ENCODE results near the gene KCNIP1.

KCNIP1 gene

DNA sequence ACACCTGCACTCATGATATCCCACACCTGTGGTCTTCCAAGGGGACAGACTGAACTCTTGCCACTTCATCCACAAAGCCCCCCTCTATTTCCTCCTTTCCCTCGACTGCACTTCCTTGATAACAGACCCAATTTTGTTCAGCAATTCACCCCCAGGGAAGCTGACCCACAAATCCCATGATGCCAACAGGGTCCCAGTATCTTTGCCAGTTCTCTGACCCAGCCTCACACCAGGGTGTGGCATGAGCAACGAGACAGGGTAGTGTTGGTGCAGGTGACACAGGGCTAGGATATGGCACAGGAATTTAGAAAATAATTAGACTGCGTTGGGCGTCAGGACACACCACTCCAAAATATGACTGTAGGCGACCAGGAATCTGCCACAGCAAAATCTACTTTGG lies 30.2 kb upstream of the KCNIP1 start:
- H4K20me1 ChIP-seq (ENCODE audit: insufficient read depth, low read length, poor library complexity, severe bottlenecking) = no peaks in the 10 kb centered on the region
- H3K9me3 ChIP-seq (ENCODE audit: insufficient read depth, low read depth, low read length) = no peaks in the 10 kb centered on the region
- H2AFZ ChIP-seq (ENCODE audit: low read length) = no peak overlapping the region
- H3K79me2 ChIP-seq (ENCODE audit: insufficient read depth, low read length) = no peaks in the 10 kb centered on the region
- H3K9ac ChIP-seq (ENCODE audit: low read depth, low read length, poor library complexity, severe bottlenecking) = no peak overlapping the region
- H3K36me3 ChIP-seq (ENCODE audit: insufficient read depth, low read length) = no peaks in the 10 kb centered on the region
- no peak for TF ChIP-seq EZH2phosphoT487 (IDR thresholded peaks at IDR 0.05; ENCODE audit: borderline replicate concordance)
- TF ChIP-seq, protein P1, sequence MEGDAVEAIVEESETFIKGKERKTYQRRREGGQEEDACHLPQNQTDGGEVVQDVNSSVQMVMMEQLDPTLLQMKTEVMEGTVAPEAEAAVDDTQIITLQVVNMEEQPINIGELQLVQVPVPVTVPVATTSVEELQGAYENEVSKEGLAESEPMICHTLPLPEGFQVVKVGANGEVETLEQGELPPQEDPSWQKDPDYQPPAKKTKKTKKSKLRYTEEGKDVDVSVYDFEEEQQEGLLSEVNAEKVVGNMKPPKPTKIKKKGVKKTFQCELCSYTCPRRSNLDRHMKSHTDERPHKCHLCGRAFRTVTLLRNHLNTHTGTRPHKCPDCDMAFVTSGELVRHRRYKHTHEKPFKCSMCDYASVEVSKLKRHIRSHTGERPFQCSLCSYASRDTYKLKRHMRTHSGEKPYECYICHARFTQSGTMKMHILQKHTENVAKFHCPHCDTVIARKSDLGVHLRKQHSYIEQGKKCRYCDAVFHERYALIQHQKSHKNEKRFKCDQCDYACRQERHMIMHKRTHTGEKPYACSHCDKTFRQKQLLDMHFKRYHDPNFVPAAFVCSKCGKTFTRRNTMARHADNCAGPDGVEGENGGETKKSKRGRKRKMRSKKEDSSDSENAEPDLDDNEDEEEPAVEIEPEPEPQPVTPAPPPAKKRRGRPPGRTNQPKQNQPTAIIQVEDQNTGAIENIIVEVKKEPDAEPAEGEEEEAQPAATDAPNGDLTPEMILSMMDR (conservative IDR thresholded peaks at IDR 0.05; ENCODE audit: low read length) = no peak
- no peaks in the 10 kb centered on the region for H3K27me3 ChIP-seq (ENCODE audit: insufficient read depth, low read length, poor library complexity, severe bottlenecking)
- H3F3A ChIP-seq (ENCODE audit: low read depth) = no peaks in the 10 kb centered on the region
- no peak overlapping the region for H3K4me3 ChIP-seq (ENCODE audit: low read length, poor library complexity, severe bottlenecking)
- no peaks in the 10 kb centered on the region for H3K4me1 ChIP-seq (ENCODE audit: insufficient read depth, low read length, poor library complexity, severe bottlenecking)
- no peaks in the 10 kb centered on the region for H3K9me2 ChIP-seq (replicated peaks; ENCODE audit: low read depth, low read length)
- H3K4me2 ChIP-seq (ENCODE audit: low read depth, low read length, poor library complexity, severe bottlenecking) = no peak overlapping the region

DNA sequence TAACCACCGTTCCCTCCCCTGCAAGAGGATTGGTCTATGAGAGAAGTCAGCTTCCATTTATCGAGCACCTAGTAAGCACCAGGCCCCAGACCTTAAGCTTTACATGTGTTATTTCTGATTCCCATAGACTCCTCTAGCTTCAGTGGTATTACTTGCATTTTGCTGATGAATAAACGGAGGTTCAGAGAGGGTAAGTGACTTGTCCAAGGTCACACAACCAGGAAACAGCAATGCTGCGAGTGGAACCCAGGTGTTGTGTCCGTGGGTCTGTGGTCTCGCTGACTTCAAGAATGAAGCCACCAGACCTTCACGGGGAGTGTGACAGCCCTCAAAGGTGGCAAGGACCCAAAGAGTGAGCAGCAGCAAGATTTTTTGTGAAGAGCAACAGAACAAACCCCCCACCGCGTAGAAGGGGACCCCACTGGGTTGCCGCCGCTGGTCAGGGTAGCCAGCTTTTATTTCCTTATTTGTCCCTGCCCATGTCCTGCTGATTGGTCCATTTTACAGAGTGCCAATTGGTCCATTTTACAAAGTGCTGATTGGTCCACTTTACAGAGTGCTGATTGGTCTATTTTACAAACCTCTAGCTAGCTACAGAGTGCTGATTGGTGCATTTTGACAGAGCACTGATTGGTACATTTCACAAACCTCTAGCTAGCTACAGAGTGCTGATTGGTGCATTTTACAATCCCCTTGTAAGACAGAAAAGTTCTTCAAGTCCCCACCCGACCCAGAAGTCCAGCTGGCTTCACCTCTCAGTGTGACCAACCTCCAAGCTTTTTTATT lies 29.1 kb upstream of the KCNIP1 start:
- TF ChIP-seq EZH2phosphoT487 (IDR thresholded peaks at IDR 0.05; ENCODE audit: borderline replicate concordance) = no peak
- TF ChIP-seq, protein P1 (conservative IDR thresholded peaks at IDR 0.05; ENCODE audit: low read length) = no peak
- Histone ChIP-seq H3K27me3 (ENCODE audit: insufficient read depth, low read length, poor library complexity, severe bottlenecking) (no peaks in the 10 kb centered on the region), H3K9me3 (ENCODE audit: insufficient read depth, low read depth, low read length) (no peaks in the 10 kb centered on the region), H3K9ac (ENCODE audit: low read depth, low read length, poor library complexity, severe bottlenecking) (no peak overlapping the region), H3K36me3 (ENCODE audit: insufficient read depth, low read length) (no peaks in the 10 kb centered on the region), H3K79me2 (ENCODE audit: insufficient read depth, low read length) (no peaks in the 10 kb centered on the region), H4K20me1 (ENCODE audit: insufficient read depth, low read length, poor library complexity, severe bottlenecking) (no peaks in the 10 kb centered on the region), H3K9me2 (replicated peaks; ENCODE audit: low read depth, low read length) (no peaks in the 10 kb centered on the region), H3K4me2 (ENCODE audit: low read depth, low read length, poor library complexity, severe bottlenecking) (no peak overlapping the region), H3F3A (ENCODE audit: low read depth) (no peaks in the 10 kb centered on the region), H2AFZ (ENCODE audit: low read length) (no peak overlapping the region), H3K4me1 (ENCODE audit: insufficient read depth, low read length, poor library complexity, severe bottlenecking) (no peaks in the 10 kb centered on the region), H3K4me3 (ENCODE audit: low read length, poor library complexity, severe bottlenecking) (no peak overlapping the region)

DNA sequence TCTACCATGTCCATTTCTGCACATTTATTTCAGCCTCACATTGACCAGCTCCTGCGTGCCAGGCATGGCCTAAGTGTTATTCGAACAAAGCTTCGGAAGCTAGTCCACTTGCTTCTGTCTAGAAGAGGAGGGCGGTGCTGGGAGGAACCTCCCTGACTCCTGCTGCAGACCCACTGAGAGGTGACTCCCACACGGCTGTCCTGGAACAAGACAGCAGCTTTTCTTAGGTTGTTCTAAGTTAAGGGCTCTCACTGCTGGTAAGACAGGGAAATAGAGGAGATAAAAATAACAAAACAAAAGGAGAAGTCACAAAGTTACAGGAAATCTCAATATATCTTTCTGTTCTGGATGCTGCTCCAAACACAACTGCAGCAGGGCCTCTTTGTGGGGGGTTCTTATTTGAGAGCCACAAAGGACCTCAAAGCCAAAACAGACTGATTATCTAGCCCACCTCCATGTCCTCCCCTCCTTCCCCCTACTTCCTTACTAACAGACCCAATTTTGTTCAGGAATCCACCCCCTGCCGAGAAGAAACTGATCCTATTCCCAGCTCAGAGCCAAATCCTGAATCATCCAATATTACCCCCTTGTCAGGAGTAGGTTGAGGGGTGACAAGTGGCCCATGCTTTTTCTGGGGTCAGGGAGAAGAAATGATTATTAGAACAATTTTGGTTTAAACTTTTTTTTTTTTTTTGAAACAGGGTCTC lies 28.4 kb upstream of the KCNIP1 start:
- Histone ChIP-seq H3K4me2 (ENCODE audit: low read depth, low read length, poor library complexity, severe bottlenecking) (no peak overlapping the region), H2AFZ (ENCODE audit: low read length) (no peak overlapping the region)

More for the DNA sequence above, 28.4 kb upstream of the KCNIP1 start:
- H3K9ac ChIP-seq (ENCODE audit: low read depth, low read length, poor library complexity, severe bottlenecking) = no peak overlapping the region
- H3K36me3 ChIP-seq (ENCODE audit: insufficient read depth, low read length) = no peaks in the 10 kb centered on the region
- H3K9me2 ChIP-seq (replicated peaks; ENCODE audit: low read depth, low read length) = no peaks in the 10 kb centered on the region
- no peaks in the 10 kb centered on the region for H3K79me2 ChIP-seq (ENCODE audit: insufficient read depth, low read length)
- H3K27me3 ChIP-seq (ENCODE audit: insufficient read depth, low read length, poor library complexity, severe bottlenecking) = no peaks in the 10 kb centered on the region
- no peak overlapping the region for H3K4me3 ChIP-seq (ENCODE audit: low read length, poor library complexity, severe bottlenecking)
- H4K20me1 ChIP-seq (ENCODE audit: insufficient read depth, low read length, poor library complexity, severe bottlenecking) = no peaks in the 10 kb centered on the region
- H3F3A ChIP-seq (ENCODE audit: low read depth) = no peaks in the 10 kb centered on the region
- TF ChIP-seq, protein P1 (conservative IDR thresholded peaks at IDR 0.05; ENCODE audit: low read length) = no peak
- TF ChIP-seq EZH2phosphoT487 (IDR thresholded peaks at IDR 0.05; ENCODE audit: borderline replicate concordance) = no peak
- H3K4me1 ChIP-seq (ENCODE audit: insufficient read depth, low read length, poor library complexity, severe bottlenecking) = no peaks in the 10 kb centered on the region
- no peaks in the 10 kb centered on the region for H3K9me3 ChIP-seq (ENCODE audit: insufficient read depth, low read depth, low read length)

All from Loucy (cell line).